ENCODE data around the gene GLB1L. TPM values are rescaled to one million over a fixed set of nuclear protein-coding genes. Genes with fewer than 3 reads are reported as not detected.

GLB1L gene
- total RNA-seq, 2 experiments from 2014 or later, result 1.2 to 2.8 TPM

DNA sequence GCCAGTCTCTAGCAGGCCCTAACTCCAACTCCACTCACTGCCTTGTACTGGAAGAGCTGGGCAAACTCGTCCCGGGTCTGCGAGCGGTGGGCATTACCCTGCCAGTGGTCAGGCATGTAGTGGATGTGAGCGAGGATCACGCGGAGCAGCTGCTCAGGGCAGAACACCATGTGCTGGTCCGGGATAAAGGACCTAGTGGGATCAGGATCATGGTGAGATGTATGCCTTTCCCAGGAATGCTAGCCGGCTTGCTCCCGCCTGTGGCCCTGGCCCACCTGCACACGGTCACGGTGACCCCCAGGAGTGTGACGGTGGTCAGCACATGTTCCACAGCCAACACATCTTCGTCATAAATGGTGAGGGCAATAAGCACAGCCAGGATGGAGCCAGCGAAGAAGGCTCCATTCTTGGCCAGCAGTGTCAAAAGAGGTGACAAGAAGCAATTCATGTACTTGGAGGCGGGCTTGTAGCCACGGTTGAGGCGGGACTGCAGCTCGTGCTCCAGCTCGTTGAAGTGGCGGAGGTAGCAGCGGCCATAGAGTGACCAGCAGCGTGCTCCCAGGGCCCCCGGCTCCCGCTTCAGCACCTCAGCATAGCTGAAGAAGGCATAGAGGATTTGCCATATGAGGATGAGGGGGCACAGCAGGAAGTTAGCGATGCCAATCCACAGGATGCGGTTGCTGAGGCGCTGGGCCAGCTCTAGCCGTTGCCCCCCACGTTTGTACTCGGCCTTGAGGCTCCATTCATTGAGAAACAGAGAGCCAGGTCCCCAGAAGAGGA, 21.2 kb downstream of the GLB1L start:
- Mint-ChIP-seq H3K4me3 (no peak overlapping the region), H3K36me3 (ENCODE audit: low read depth) (peaks cover 66% of the 10 kb centered on the region), H3K4me1 (ENCODE audit: low read depth) (peaks cover 29% of the 10 kb centered on the region), H3K27me3 (no peaks in the 10 kb centered on the region), H3K27ac (no peak overlapping the region), H3K9me3 (no peaks in the 10 kb centered on the region)
- TF ChIP-seq, protein P1, sequence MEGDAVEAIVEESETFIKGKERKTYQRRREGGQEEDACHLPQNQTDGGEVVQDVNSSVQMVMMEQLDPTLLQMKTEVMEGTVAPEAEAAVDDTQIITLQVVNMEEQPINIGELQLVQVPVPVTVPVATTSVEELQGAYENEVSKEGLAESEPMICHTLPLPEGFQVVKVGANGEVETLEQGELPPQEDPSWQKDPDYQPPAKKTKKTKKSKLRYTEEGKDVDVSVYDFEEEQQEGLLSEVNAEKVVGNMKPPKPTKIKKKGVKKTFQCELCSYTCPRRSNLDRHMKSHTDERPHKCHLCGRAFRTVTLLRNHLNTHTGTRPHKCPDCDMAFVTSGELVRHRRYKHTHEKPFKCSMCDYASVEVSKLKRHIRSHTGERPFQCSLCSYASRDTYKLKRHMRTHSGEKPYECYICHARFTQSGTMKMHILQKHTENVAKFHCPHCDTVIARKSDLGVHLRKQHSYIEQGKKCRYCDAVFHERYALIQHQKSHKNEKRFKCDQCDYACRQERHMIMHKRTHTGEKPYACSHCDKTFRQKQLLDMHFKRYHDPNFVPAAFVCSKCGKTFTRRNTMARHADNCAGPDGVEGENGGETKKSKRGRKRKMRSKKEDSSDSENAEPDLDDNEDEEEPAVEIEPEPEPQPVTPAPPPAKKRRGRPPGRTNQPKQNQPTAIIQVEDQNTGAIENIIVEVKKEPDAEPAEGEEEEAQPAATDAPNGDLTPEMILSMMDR (IDR thresholded peaks at IDR 0.05), result no peak
- intact Hi-C loops (cut with micrococcal nuclease), result no loop called here
- ATAC-seq (no peak), DNase-seq (no peak)
- POLR2A ChIA-PET, result interaction anchor here (0.7 to 1.4 kb wide), 5 partner anchors 13 to 1157 kb away, joined by 3 to 4 read pairs (median 3); partner anchors contain the start of genes CNPPD1 and TUBA4A
- CTCF ChIA-PET, result interaction anchor here (0.7 to 1.0 kb wide), 2 partner anchors 13 to 71 kb away, joined by 3 to 4 read pairs; no protein-coding TSS in a partner anchor

DNA sequence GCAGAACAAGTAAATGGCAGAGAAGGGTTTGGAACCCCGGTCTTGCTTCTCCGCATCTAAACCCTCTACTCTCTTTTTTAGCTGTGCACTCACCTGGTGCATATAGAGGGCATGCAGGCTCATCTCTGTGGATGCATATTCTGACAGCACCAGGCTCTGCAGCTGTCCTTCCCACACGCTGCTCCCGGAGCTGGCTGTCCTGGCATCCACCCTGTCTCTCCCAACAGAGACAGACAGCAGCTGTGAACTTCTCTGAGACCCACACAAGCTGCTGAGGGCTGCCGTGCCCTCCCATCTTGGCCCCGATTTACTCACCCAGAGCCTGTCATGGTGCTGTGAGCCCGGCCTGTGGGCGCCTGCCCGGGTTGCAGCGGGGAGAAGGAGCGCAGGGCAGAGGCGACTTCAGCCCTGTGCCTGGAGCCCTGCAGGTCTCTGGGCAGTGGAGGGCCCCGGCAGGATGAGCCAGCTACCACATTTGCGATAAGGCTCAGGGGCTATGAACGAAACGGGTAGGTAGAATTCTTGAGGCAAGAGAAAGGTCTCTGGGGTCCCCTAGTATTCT, 23.2 kb downstream of the GLB1L start:
- ChIA-PET POLR2A (interaction anchor here (0.6 to 4.6 kb wide), 6 partner anchors 10 to 158 kb away, joined by 3 to 25 read pairs (median 3); partner anchors contain the start of genes GLB1L, STK16, TUBA4A and TUBA4B), CTCF (no interaction called here)
- H3K9me3 Mint-ChIP-seq, result no peaks in the 10 kb centered on the region
- peaks cover 24% of the 10 kb centered on the region for H3K4me1 Mint-ChIP-seq (ENCODE audit: low read depth)
- H3K36me3 Mint-ChIP-seq (ENCODE audit: low read depth), result peaks cover 66% of the 10 kb centered on the region
- H3K27me3 Mint-ChIP-seq, result no peaks in the 10 kb centered on the region
- H3K4me3 Mint-ChIP-seq, result no peak overlapping the region
- DNase-seq, result no peak
- no peak for ATAC-seq
- H3K27ac Mint-ChIP-seq, result no peak overlapping the region
- TF ChIP-seq, protein P1 (IDR thresholded peaks at IDR 0.05), result no peak
- intact Hi-C loops (cut with micrococcal nuclease), result no loop called here

DNA sequence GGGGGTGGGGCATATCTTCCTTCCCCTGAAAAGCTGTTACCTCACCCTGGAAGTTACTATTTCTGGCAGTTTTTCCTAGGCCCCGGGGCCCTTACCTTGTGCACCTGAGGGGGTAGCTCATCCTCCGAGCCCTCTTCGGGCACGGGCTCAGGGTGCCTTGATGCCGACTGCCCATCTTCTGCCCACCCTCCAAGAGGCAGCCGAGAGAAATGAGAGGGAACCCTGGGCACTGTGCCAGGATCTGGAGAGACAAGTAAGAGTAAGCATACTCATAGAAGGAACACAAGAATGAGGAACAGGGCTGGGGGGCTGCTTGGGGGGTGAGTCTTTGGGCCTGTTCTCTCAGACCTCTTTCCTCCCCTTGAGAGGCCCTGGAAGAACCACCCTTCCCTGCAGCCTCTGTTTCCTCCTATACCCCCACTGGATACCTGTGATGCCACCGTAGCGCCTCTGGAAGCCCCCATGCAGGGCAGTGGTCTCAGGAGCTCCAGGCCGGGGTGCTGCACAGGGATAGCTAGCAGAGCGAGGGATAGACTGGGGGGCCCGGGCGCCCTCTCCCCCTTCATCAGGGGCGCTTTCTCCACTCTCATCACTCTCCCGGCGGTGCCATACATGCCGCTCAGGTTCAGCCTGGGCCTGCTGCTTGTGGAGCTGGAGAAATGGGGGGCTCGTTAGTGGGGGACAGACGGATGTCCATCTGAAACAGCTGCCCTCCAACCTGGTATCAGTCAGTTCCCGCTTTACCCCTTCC, 24.4 kb downstream of the GLB1L start:
- Mint-ChIP-seq H3K36me3 (ENCODE audit: low read depth) (peaks cover 66% of the 10 kb centered on the region), H3K27me3 (no peaks in the 10 kb centered on the region), H3K4me3 (no peak overlapping the region), H3K27ac (no peak overlapping the region), H3K9me3 (no peaks in the 10 kb centered on the region), H3K4me1 (ENCODE audit: low read depth) (peaks cover 27% of the 10 kb centered on the region)
- TF ChIP-seq, protein P1 (IDR thresholded peaks at IDR 0.05), result no peak
- DNase-seq (no peak), ATAC-seq (no peak)
- POLR2A ChIA-PET, result interaction anchor here (0.9 to 4.6 kb wide), 9 partner anchors 8 to 58 kb away, joined by 3 to 60 read pairs (median 5); partner anchors contain the start of genes ANKZF1, ATG9A, DNAJB2 and GLB1L
- CTCF ChIA-PET, result no interaction called here
- intact Hi-C loops (cut with micrococcal nuclease), result no loop called here

DNA sequence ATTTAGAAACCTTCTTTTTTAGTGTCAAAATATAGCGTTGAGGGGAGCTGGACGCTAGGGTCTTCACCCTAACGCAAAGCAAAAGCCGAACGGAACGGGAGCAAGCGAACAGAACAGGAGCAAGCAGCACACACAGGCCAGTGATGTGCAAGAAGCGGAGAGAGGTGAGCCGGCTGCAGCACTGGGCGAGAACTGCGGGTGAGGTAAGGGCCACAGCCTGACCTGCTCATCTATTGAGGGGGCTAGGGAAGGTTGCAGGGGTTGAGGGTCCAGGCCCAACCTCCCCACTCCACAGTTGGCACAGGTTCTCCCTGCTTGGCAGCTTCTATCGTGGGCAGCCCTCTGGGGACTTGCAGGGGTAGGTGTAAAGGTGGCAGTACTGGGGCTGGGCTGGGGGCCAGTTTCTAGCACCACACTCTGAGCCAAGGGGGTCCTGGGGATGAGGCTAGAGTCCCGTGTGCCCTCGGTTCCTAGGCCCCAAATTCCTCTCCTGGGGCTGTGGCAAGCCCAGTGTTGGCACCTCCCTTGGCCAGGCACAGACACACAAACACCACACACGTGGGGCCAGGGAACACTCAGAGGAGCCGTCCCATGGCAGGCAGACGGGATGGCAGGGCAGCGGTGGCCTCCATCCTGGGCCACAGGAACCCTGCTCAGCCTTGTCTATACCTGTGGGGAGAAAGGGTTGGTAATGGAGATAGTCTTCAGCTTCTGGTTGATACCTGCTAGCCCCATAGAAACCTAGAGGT, 25.3 kb downstream of the GLB1L start:
- H3K27me3 Mint-ChIP-seq, result no peaks in the 10 kb centered on the region
- H3K9me3 Mint-ChIP-seq, result no peaks in the 10 kb centered on the region
- peak overlapping the region; percentile 11 for H3K27ac Mint-ChIP-seq
- peaks cover 25% of the 10 kb centered on the region for H3K4me1 Mint-ChIP-seq (ENCODE audit: low read depth)
- TF ChIP-seq, protein P1 (IDR thresholded peaks at IDR 0.05), result no peak
- no peak for DNase-seq
- intact Hi-C loops (cut with micrococcal nuclease), result no loop called here
- ChIA-PET POLR2A (interaction anchor here (0.6 to 4.6 kb wide), 15 partner anchors 9 to 576 kb away, joined by 3 to 60 read pairs (median 5); partner anchors contain the start of genes ANKZF1, ATG9A, DNAJB2 and GLB1L), CTCF (interaction anchor here (1.2 to 2.8 kb wide), 6 partner anchors 10 to 224 kb away, joined by 4 to 19 read pairs (median 6); partner anchors contain the start of genes ANKZF1 and ATG9A)
- H3K4me3 Mint-ChIP-seq, result no peak overlapping the region
- peaks cover 57% of the 10 kb centered on the region for H3K36me3 Mint-ChIP-seq (ENCODE audit: low read depth)
- no peak for ATAC-seq

All from activated CD8-positive, alpha-beta T cell treated with anti-CD3 and anti-CD28 coated beads for 36 hours (primary cell).